Heart left ventricle (tissue), 16 donors: ENCODE data around the gene AGFG2. TPM values are rescaled to one million over a fixed set of nuclear protein-coding genes. Genes with fewer than 3 reads are reported as not detected.
"Not testable (repeated sequence)": the region's sequence is repeated elsewhere in the genome, so short reads cannot be mapped to it uniquely, and the experiment has no call there.

ENCODE experiments used
- ATAC-seq, 4 donors: fragments of 200-7000 bp; cut with Tn5 transposase; one replicate each; pipeline ENCODE4 v1.9.1; 2020 to 2022; ENCODE audit warnings: moderate library complexity in 4 of 4, mild to moderate bottlenecking in 3 of 4, moderate number of reproducible peaks in 1 of 4
- DNase-seq, 5 donors: peaks; one replicate each; pipeline ENCODE4 v3.0.0-alpha.2; 2020
- H3K27ac ChIP-seq, 12 donors: fragments of 200-600 bp; sonication (generic) in 4 of 12; one replicate each; pipeline versions ENCODE4 v1.5.0 to v1.8.0; 2016 to 2022; ENCODE audit warnings: mild to moderate bottlenecking in 2 of 12
- H3K27me3 ChIP-seq, 9 donors: fragments of 200-600 bp; sonication (generic) in 2 of 9; one replicate each; pipeline versions ENCODE4 v1.5.1 to v1.8.0; 2016 to 2022; ENCODE audit warnings: mild to moderate bottlenecking in 3 of 9
- H3K36me3 ChIP-seq, 9 donors: fragments of 200-600 bp; sonication (generic) in 2 of 9; one replicate each; pipeline versions ENCODE4 v1.5.0 to v1.8.0; 2018 to 2022; ENCODE audit warnings: mild to moderate bottlenecking in 2 of 9
- H3K4me1 ChIP-seq, 12 donors: fragments of 200-600 bp; sonication (generic) in 4 of 12; one replicate each; pipeline versions ENCODE4 v1.5.0 to v1.8.0; 2016 to 2022; ENCODE audit warnings: mild to moderate bottlenecking in 3 of 12
- H3K4me3 ChIP-seq, 12 donors: fragments of 200-600 bp; sonication (generic) in 4 of 12; one replicate each; pipeline versions ENCODE4 v1.5.0 to v1.8.0; 2017 to 2022; ENCODE audit warnings: mild to moderate bottlenecking in 9 of 12, moderate library complexity in 4 of 12
- H3K9me3 ChIP-seq, 12 donors: fragments of 200-600 bp; sonication (generic) in 4 of 12; one replicate each; pipeline versions ENCODE4 v1.5.0 to v1.8.0; 2016 to 2022; ENCODE audit warnings: mild to moderate bottlenecking in 1 of 12
- POLR2A ChIP-seq, 2 donors: fragments of 450-650 bp; IDR thresholded peaks; one replicate each; pipeline ENCODE4 v1.6.1; 2017; ENCODE audit warnings: antibody characterized with exemption in 2 of 2, mild to moderate bottlenecking in 2 of 2, moderate library complexity in 2 of 2
- WGBS, 4 donors: extraction: QIAGEN DNeasy Blood & Tissue Kit in 2 of 4; methylation state at CpG; one replicate each; pipeline versions ENCODE4 v1.1.5 to v1.1.7; 2013 to 2018; 5-methylcytosine and 5-hydroxymethylcytosine counted together
- intact Hi-C, 10 donors: fragments of 100-400 bp; cut with DNase I; formaldehyde crosslinking; loops; one replicate each; pipeline versions ENCODE4 v1.11.1 to v1.14.2; 2022
- polyA plus RNA-seq, 2 donors: library from polyadenylated mRNA; stranded (reverse); fragments of 200-250 nt; gene quantifications; one replicate each; pipeline ENCODE4 v1.2.3, GENCODE V29; 2013
- total RNA-seq, 9 donors: library from RNA; depleted of rRNA in 2 of 9; stranded (reverse); fragments of >200 nt in 2 of 9; fragmentation: NEBNext Ultra II Directional in 3 of 9; extraction: Animal tissue kit (Norgen Biotek cat#: 25700) in 3 of 9; gene quantifications; one replicate each; pipeline versions ENCODE4 v1.1.0 to v1.2.4, GENCODE V29; 2016 to 2023
- TF ChIP-seq, protein P1 (sequence below), 12 donors: fragments of 200-600 bp; sonication (generic) in 4 of 12; IDR thresholded peaks; one replicate each; pipeline versions ENCODE4 v1.5.0 to v1.8.0; 2018 to 2022; ENCODE audit warnings: antibody characterized with exemption in 12 of 12, mild to moderate bottlenecking in 5 of 12
- donor health status: ischemic (EF 13 %, LVEDD 7.1; RV severe dilation, severe dysfunction).
- donor health status: healthy with polysubstance abuse.
- donor health status: DM: no; HTN: yes; CAD: no.
- donor health status: DM: no; HTN: no; CAD: no.
- donor health status: ischemic (EF 25% LVEDD 6.9; RV normal size, moderate dysfunction).
- donor health status: ischemic (EF 25% LVEDD 5.7; RV mildly dilated, moderate dysfunction).
- donor health status: healthy.
- donor health status: DM: yes; HTN: yes; CAD: no.
- donor health status: ischemic (EF 35%, LVEDD 5.7; RV mildly dilated, moderate dysfunction).
- donor health status: nonischemic (EF 11% LVEDD 7.7; RV severe dilation, severe dysfunction).
- donor health status: DM: yes; HTN: yes; CAD: no.
- donor health status: PGD.
- donor health status: ischemic (EF 29% LVEDD 5.4; RV normal size, mild dysfunction).
- donor health status: nonischemic (EF 23%, LVEDD 6.1; RV moderate dilation, normal function).

AGFG2 gene
- total and polyA plus RNA-seq, 11 donors, result 12.5 to 36.9 (median 30.8) TPM

DNA sequence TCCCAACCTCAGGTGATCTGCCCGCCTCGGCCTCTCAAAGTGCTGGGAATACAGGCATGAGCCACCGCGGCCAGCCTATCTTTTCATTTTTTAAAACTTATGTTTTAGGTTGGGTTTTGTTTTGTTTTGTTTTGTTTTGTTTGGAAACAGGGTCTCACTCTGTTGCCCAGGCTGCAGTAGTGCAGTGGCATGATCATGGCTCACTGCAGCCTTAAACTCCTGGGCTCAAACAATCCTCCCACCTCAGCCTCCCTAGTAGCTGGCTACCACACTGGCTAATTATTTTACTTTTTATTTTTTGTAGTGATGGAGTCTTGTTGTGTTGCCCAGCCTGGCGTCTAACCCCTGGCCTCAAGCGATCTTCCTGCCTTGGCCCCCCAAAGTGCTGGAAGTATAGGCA, 19.4 kb upstream of the AGFG2 start:
- ATAC-seq (no peak), DNase-seq (no peak)
- TF ChIP-seq POLR2A (IDR thresholded peaks at IDR 0.05), result no peak
- TF ChIP-seq, protein P1, sequence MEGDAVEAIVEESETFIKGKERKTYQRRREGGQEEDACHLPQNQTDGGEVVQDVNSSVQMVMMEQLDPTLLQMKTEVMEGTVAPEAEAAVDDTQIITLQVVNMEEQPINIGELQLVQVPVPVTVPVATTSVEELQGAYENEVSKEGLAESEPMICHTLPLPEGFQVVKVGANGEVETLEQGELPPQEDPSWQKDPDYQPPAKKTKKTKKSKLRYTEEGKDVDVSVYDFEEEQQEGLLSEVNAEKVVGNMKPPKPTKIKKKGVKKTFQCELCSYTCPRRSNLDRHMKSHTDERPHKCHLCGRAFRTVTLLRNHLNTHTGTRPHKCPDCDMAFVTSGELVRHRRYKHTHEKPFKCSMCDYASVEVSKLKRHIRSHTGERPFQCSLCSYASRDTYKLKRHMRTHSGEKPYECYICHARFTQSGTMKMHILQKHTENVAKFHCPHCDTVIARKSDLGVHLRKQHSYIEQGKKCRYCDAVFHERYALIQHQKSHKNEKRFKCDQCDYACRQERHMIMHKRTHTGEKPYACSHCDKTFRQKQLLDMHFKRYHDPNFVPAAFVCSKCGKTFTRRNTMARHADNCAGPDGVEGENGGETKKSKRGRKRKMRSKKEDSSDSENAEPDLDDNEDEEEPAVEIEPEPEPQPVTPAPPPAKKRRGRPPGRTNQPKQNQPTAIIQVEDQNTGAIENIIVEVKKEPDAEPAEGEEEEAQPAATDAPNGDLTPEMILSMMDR (IDR thresholded peaks at IDR 0.05), result no peak
- no peak overlapping the region for H3K4me3 ChIP-seq
- H3K9me3 ChIP-seq, result no peaks in the 10 kb centered on the region
- intact Hi-C loops, result loop anchor here in 1 of 10 donors (5.0 kb wide), 1 partner anchor 233 kb away; no protein-coding TSS in a partner anchor
- H3K36me3 ChIP-seq, result no peaks in the 10 kb centered on the region
- 90 to 94% (median 91%) methylated on average over 6 of the region's 6 CpGs for WGBS, 4 donors
- peaks cover 0 to 20% (median 0%) of the 10 kb centered on the region in 12 donors for H3K4me1 ChIP-seq
- no peak overlapping the region for H3K27ac ChIP-seq
- no peaks in the 10 kb centered on the region for H3K27me3 ChIP-seq

DNA sequence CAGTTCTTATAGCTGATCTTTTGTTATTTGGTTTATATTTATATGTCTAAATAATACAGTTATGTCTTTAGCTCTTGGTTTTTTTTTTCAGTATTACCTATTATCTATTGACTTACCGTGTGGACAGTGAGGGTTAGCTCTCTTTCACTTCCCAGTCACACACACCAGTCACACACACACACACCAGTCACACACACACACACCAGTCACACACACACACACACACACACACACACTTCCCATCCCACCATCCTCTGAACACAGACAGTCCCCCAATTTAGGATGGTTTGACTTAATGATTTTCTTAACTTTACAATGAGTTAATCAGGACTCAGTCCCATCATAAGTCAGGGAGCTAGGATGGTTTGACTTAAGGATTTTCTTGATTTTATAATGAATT, 18.9 kb upstream of the AGFG2 start:
- WGBS, 4 donors, result 11 to 40% (median 26%) methylated on average over 1 of the region's 1 CpG
- ATAC-seq (no peak), DNase-seq (no peak)
- Histone ChIP-seq H3K27me3 (no peaks in the 10 kb centered on the region), H3K27ac (no peak overlapping the region), H3K36me3 (no peaks in the 10 kb centered on the region), H3K4me3 (no peak overlapping the region), H3K4me1 (peaks cover 0 to 15% (median 0%) of the 10 kb centered on the region in 12 donors), H3K9me3 (no peaks in the 10 kb centered on the region)
- intact Hi-C loops, result no loop called here
- TF ChIP-seq POLR2A (IDR thresholded peaks at IDR 0.05), result no peak
- TF ChIP-seq, protein P1 (IDR thresholded peaks at IDR 0.05), result no peak

DNA sequence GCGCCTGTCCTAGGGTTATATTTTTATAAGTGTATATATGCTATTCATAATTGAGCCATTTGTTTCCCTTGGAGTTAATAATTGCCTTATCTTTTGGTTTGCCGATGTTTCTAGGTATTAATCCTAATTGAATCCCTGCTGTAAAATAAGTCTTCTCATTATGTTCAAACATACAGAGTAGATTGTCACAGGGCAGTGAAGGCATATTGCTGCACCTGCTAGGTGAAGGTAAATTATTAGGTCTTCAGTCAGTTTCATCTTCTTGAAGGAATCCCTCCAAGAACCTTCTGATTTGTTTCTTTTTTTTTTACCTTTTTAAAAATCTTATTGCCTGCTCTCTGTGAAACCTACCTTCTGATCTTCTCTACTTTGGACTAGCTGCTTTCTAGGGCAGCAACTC, 17.9 kb upstream of the AGFG2 start:
- no peaks in the 10 kb centered on the region for H3K9me3 ChIP-seq
- ATAC-seq (no peak), DNase-seq (no peak)
- H3K27me3 ChIP-seq, result no peaks in the 10 kb centered on the region
- intact Hi-C loops, result no loop called here
- H3K4me3 ChIP-seq, result no peak overlapping the region
- no peak overlapping the region for H3K27ac ChIP-seq
- 93 to 100% (median 96%) methylated on average over 2 of the region's 2 CpGs for WGBS, 4 donors
- TF ChIP-seq, protein P1 (IDR thresholded peaks at IDR 0.05), result no peak
- TF ChIP-seq POLR2A (IDR thresholded peaks at IDR 0.05), result no peak
- no peaks in the 10 kb centered on the region for H3K36me3 ChIP-seq
- peaks cover 0 to 6% (median 0%) of the 10 kb centered on the region in 12 donors for H3K4me1 ChIP-seq

DNA sequence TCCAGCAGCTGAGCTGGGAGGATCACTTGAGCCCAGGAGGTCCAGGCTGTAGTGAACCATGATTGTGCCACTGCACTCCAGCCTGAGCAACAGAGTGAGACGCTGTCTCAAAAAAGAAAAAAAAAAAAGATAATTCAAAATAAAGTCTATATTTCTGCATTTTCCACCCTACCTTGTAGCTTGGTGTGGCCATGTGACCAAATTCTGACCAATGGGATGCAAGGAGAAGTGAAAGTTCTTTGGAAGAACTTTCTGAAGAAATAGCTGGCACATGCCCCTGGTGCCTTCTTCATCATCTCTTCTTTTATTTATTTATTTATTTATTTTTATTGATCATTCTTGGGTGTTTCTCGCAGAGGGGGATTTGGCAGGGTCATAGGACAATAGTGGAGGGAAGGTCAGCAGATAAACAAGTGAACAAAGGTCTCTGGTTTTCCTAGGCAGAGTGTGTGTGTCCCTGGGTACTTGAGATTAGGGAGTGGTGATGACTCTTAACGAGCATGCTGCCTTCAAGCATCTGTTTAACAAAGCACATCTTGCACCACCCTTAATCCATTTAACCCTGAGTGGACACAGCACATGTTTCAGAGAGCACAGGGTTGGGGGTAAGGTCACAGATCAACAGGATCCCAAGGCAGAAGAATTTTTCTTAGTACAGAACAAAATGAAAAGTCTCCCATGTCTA, 17.0 kb upstream of the AGFG2 start:
- H3K27me3 ChIP-seq, H3K4me1 ChIP-seq, H3K27ac ChIP-seq, intact Hi-C loops, H3K9me3 ChIP-seq, DNase-seq, H3K4me3 ChIP-seq, H3K36me3 ChIP-seq, ATAC-seq: not testable (repeated sequence)
- WGBS, 4 donors, result 51 to 94% (median 90%) methylated on average over 2 to 3 of the region's 3 CpGs

DNA sequence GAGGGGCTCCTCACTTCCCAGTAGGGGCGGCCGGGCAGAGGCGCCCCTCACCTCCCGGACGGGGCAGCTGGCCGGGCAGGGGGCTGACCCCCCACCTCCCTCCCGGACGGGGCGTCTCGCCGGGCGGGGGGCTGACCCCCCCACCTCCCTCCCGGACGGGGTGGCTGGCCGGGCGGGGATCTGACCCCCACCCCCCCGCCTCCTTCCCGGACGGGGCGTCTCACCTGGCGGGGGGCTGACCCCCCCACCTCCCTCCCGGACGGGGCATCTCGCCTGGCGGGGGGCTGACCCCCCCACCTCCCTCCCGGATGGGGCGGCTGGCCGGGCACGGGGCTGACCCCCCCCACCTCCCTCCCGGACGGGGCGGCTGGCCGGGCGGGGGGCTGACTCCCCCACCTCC, 15.8 kb upstream of the AGFG2 start:
- 91 to 93% methylated on average over 27 to 32 of the region's 34 CpGs; no CpG with 5 or more reads in 2 of the 4 donors for WGBS, 4 donors
- H3K27me3 ChIP-seq, intact Hi-C loops, H3K9me3 ChIP-seq, H3K36me3 ChIP-seq, H3K4me3 ChIP-seq, ATAC-seq, H3K27ac ChIP-seq, DNase-seq, H3K4me1 ChIP-seq: not testable (repeated sequence)

- intact Hi-C loops, H3K4me1 ChIP-seq, H3K36me3 ChIP-seq, DNase-seq, ATAC-seq, H3K27ac ChIP-seq, H3K9me3 ChIP-seq, H3K4me3 ChIP-seq, H3K27me3 ChIP-seq: not testable (repeated sequence)
- WGBS, 4 donors, result 80 to 84% (median 83%) methylated on average over 12 of the region's 12 CpGs
Observed at GRCh38 chr7:100528108-100528866, 10.7 kb upstream of the AGFG2 start.
